ENCODE measurements around the gene ESRP2.

DNA sequence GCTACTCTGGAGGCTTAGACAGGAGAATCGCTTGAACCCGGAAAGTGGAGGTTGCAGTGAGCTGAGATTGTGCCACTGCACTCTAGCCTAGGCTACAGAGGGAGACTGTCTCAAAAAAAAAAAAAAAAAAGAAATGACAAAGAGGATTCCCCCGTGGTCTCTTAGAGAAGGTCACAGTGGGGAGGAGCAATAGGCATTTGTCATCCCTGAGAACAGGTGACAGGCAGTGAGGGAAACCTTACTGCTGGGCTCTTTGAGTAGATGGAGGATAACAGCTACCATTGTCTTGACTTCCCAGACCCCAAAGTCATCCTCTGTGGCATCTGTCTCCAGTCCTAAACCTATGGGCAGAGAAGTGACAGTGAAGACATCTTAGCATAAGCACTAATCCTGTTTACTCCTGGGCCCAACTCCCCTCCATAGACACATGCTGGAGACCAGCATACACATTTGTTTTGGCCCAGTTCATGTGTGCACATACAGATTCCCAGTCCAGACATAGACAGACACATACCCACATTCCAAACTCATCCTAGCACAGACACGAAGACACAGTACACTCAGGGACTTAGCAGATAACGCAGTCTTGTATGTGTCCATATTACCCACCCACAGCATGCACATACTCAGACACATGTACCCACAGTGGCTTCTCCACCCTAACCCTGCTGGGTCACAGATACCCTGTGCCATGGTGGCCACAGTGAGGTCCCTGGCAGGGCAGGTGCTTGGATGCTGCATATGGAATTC, 2.7 kb downstream of the ESRP2 start:
- TF ChIP-seq POLR2A (IDR thresholded peaks at IDR 0.05) = no peak
- no peak for TF ChIP-seq CTCF (IDR thresholded peaks at IDR 0.05)
